Fibroblast of villous mesenchyme (primary cell): ENCODE results near the gene M6PR. TPM values are rescaled to one million over a fixed set of nuclear protein-coding genes. Genes with fewer than 3 reads are reported as not detected.

ENCODE experiments used
- DNase-seq: peaks from one replicate; pipeline ENCODE4 v3.0.0-alpha.2; 2010; ENCODE audit warnings: low read depth
- H3K4me3 ChIP-seq: 2 replicates; pipeline ENCODE4 v1.5.1; 2011; ENCODE audit warnings: low read depth, mild to moderate bottlenecking, low read length
- total RNA-seq: library from RNA; depleted of rRNA; stranded (reverse); fragments of >200 nt; gene quantifications from 2 replicates; pipeline ENCODE4 v1.2.3, GENCODE V29; 2012
- TF ChIP-seq, protein P1 (sequence below): IDR thresholded peaks from 2 replicates; pipeline ENCODE4 v1.5.1; 2012; ENCODE audit warnings: low read depth, mild to moderate bottlenecking, low read length; ENCODE audit not compliant: insufficient read depth

M6PR gene
- total RNA-seq, result 155 and 215 TPM in 2 replicates

DNA sequence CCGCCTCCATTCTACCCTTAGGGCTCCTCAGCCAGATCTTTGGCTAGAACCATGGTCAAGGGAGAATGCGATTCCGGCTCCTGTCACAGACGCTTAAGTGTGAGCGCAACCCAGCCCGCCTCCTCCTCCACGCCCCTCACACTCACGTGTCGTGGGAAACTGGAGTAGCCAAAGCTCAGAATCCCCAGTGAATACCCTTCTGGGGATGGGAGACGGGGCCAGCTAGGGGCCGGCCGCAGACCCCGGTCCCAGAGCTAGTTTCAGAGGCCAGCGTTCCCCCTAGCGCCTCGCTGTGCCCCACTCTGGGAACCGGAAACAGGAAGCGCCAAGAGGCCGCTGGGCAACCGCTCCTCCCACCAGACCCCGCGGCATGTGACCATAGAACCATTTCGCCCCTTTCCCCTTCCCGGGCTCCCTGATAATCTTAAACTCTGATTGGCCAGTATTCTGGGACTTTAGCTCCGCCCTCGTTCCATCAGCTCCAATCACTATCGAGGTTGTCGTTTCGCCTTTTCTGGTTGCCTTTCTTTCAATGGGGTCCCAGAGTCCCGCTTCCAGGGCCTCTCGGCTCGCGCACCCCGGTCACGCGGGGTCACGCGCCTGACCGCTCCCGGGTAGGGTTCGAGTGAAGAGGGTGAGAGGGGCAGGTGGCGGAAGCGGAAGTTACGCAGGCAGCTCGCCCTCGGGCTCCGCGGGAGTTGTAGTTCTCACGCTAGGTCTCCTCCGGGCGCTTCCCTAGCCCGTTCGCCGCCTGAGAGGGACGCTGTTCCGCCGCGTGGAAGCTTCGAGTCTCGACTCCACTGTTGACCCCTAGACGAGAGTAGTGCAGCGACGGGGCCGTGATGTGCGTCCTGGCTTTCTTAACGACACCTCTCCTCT lies at the start of gene M6PR:
Gene M6PR, minus strand, starts transcription at position 304 of the 879 bp plus-strand sequence. CDS start 3,241 bp downstream, outside the sequence.
- TF ChIP-seq, protein P1, sequence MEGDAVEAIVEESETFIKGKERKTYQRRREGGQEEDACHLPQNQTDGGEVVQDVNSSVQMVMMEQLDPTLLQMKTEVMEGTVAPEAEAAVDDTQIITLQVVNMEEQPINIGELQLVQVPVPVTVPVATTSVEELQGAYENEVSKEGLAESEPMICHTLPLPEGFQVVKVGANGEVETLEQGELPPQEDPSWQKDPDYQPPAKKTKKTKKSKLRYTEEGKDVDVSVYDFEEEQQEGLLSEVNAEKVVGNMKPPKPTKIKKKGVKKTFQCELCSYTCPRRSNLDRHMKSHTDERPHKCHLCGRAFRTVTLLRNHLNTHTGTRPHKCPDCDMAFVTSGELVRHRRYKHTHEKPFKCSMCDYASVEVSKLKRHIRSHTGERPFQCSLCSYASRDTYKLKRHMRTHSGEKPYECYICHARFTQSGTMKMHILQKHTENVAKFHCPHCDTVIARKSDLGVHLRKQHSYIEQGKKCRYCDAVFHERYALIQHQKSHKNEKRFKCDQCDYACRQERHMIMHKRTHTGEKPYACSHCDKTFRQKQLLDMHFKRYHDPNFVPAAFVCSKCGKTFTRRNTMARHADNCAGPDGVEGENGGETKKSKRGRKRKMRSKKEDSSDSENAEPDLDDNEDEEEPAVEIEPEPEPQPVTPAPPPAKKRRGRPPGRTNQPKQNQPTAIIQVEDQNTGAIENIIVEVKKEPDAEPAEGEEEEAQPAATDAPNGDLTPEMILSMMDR, result peak; percentile 51
- peak; percentile 96 for DNase-seq
- peak within 1 kb of the TSS; percentile 71 for H3K4me3 ChIP-seq

- DNase-seq, result peak; percentile 13
- no peak overlapping the region for H3K4me3 ChIP-seq
- TF ChIP-seq, protein P1, result no peak
Observed at GRCh38 chr12:8996682-8997405, 47.4 kb upstream of the M6PR start.

- H3K4me3 ChIP-seq, result no peak overlapping the region
- no peak for DNase-seq
- TF ChIP-seq, protein P1, result no peak
Observed at GRCh38 chr12:8995021-8995775, 45.8 kb upstream of the M6PR start.

GRCh38 chr12:8993827-8994226 lies 44.4 kb upstream of the M6PR start:
- no peak for DNase-seq
- no peak overlapping the region for H3K4me3 ChIP-seq
- TF ChIP-seq, protein P1, result no peak

DNA sequence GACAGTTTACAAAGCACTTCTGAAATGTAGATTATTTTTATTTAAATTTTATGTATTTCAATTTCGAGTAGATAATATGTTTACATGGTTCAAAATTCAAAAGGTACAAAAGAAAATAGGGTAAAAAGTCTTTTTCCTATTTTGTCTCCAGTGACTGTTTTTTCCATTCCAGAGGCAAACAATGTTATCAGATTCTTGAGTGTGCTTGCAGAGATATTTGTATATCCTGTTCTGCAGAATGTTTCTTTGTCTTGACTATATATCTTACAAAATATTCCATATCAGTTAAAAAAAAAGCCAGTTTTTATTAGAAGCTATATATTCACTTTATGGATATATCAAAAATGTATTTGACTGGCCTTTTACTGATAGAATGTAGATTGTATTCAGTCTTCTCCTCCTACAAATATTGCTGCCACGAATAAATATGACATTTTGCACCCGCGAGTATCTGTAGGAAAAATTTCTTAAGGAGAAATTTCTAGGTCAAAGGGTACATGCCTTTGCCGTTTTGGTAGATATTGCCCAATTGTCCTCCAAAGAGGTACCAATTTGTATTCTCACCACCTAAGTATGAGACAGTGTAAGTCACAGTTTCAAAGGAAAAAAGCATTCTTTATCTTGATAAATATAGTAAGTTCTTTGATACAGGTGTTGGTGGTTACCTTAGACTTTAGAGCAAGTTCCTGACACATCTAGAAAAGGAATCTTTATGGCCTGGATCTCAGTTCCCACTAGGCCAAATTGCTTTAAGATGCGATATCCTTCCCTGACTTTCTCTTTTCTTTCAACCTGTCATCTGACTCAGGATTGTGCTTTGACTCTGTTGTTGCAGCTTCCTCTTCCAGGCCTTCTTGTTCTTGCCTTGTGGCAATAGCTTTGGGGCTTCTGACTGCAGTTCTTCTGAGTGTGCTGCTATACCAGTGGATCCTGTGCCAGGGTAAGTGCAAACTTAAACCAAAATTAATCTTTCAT lies 42.2 kb upstream of the M6PR start:
- DNase-seq, result no peak
- no peak overlapping the region for H3K4me3 ChIP-seq
- TF ChIP-seq, protein P1, result no peak
